Measurements from ENCODE around the gene CEMIP. TPM values are rescaled to one million over a fixed set of nuclear protein-coding genes. Genes with fewer than 3 reads are reported as not detected.

CEMIP gene
- polyA plus RNA-seq, 1 donor (not counting 4 experiments of a cell fraction or from before 2014, with no cell fraction given): 2.3 TPM

- Histone ChIP-seq H3K4me2 (ENCODE audit: control insufficient read depth, extremely low read depth, insufficient read depth, low read depth, low read length) (no peak overlapping the region), H3K36me3 (ENCODE audit: control insufficient read depth in 2 of 2, extremely low read depth in 1 of 2, insufficient read depth in 2 of 2, low read length in 2 of 2) (no peaks in the 10 kb centered on the region), H3K9me1 (ENCODE audit: control insufficient read depth, extremely low read depth, insufficient read depth, low read length) (no peaks in the 10 kb centered on the region), H3K27ac (ENCODE audit: control insufficient read depth, insufficient read depth, low read length) (no peak overlapping the region), H3K9ac (ENCODE audit: control insufficient read depth, extremely low read depth, insufficient read depth, low read length) (no peak overlapping the region), H2AFZ (ENCODE audit: control insufficient read depth, low read length) (peak overlapping the region; percentile 30), H3K9me3 (ENCODE audit: control insufficient read depth, low read depth, low read length) (no peaks in the 10 kb centered on the region), H4K20me1 (ENCODE audit: control insufficient read depth, extremely low read depth, insufficient read depth, low read length) (no peaks in the 10 kb centered on the region), H3K79me2 (ENCODE audit: control insufficient read depth, insufficient read depth, low read length) (no peaks in the 10 kb centered on the region), H3K4me3 (ENCODE audit: control insufficient read depth in 2 of 3, extremely low read depth in 1 of 3, insufficient read depth in 2 of 3, low read depth in 1 of 3, low read length in 3 of 3) (no peak overlapping the region), H3K27me3 (ENCODE audit: control insufficient read depth, extremely low read depth, insufficient read depth, low read length) (no peaks in the 10 kb centered on the region), H3K4me1 (ENCODE audit: control insufficient read depth, extremely low read depth, insufficient read depth, low read length) (peaks cover 33% of the 10 kb centered on the region)
- FAIRE-seq (no peak), DNase-seq (ENCODE audit: low read depth, low spot score) (no peak)
- TF ChIP-seq EZH2 (IDR thresholded peaks at IDR 0.05; ENCODE audit: low read length) (no peak), CTCF (optimal IDR thresholded peaks at IDR 0.05 in 1 of 3, IDR thresholded peaks at IDR 0.05 in 1 of 3, conservative IDR thresholded peaks at IDR 0.05 in 1 of 3; ENCODE audit: extremely low read depth in 1 of 3, insufficient read depth in 2 of 3, low read length in 3 of 3) (no peak)
- dilution Hi-C loops (cut with MboI; ENCODE audit: extremely low pct_ligation_motif_present, low sequenced_read_pairs): no loop called here
Observed at GRCh38 chr15:80856809-80857377, 77.7 kb downstream of the CEMIP start.

GRCh38 chr15:80861731-80862170 is 82.6 kb downstream of the CEMIP start:
- Histone ChIP-seq H2AFZ (ENCODE audit: control insufficient read depth, low read length) (no peak overlapping the region), H3K4me3 (ENCODE audit: control insufficient read depth in 2 of 3, extremely low read depth in 1 of 3, insufficient read depth in 2 of 3, low read depth in 1 of 3, low read length in 3 of 3) (no peak overlapping the region), H3K27me3 (ENCODE audit: control insufficient read depth, extremely low read depth, insufficient read depth, low read length) (peaks cover 7% of the 10 kb centered on the region), H3K9me1 (ENCODE audit: control insufficient read depth, extremely low read depth, insufficient read depth, low read length) (no peaks in the 10 kb centered on the region), H3K9me3 (ENCODE audit: control insufficient read depth, low read depth, low read length) (no peaks in the 10 kb centered on the region), H3K79me2 (ENCODE audit: control insufficient read depth, insufficient read depth, low read length) (no peaks in the 10 kb centered on the region), H3K27ac (ENCODE audit: control insufficient read depth, insufficient read depth, low read length) (no peak overlapping the region), H4K20me1 (ENCODE audit: control insufficient read depth, extremely low read depth, insufficient read depth, low read length) (no peaks in the 10 kb centered on the region), H3K9ac (ENCODE audit: control insufficient read depth, extremely low read depth, insufficient read depth, low read length) (no peak overlapping the region), H3K4me1 (ENCODE audit: control insufficient read depth, extremely low read depth, insufficient read depth, low read length) (peaks cover 4% of the 10 kb centered on the region), H3K4me2 (ENCODE audit: control insufficient read depth, extremely low read depth, insufficient read depth, low read depth, low read length) (no peak overlapping the region), H3K36me3 (ENCODE audit: control insufficient read depth in 2 of 2, extremely low read depth in 1 of 2, insufficient read depth in 2 of 2, low read length in 2 of 2) (no peaks in the 10 kb centered on the region)
- dilution Hi-C loops (cut with MboI; ENCODE audit: extremely low pct_ligation_motif_present, low sequenced_read_pairs): no loop called here
- no peak for FAIRE-seq
- TF ChIP-seq EZH2 (IDR thresholded peaks at IDR 0.05; ENCODE audit: low read length) (no peak), CTCF (optimal IDR thresholded peaks at IDR 0.05 in 1 of 3, IDR thresholded peaks at IDR 0.05 in 1 of 3, conservative IDR thresholded peaks at IDR 0.05 in 1 of 3; ENCODE audit: extremely low read depth in 1 of 3, insufficient read depth in 2 of 3, low read length in 3 of 3) (no peak)
- no peak for DNase-seq (ENCODE audit: low read depth, low spot score)

Data from keratinocyte (primary cell).